ENCODE results near the gene NFIA.

DNA sequence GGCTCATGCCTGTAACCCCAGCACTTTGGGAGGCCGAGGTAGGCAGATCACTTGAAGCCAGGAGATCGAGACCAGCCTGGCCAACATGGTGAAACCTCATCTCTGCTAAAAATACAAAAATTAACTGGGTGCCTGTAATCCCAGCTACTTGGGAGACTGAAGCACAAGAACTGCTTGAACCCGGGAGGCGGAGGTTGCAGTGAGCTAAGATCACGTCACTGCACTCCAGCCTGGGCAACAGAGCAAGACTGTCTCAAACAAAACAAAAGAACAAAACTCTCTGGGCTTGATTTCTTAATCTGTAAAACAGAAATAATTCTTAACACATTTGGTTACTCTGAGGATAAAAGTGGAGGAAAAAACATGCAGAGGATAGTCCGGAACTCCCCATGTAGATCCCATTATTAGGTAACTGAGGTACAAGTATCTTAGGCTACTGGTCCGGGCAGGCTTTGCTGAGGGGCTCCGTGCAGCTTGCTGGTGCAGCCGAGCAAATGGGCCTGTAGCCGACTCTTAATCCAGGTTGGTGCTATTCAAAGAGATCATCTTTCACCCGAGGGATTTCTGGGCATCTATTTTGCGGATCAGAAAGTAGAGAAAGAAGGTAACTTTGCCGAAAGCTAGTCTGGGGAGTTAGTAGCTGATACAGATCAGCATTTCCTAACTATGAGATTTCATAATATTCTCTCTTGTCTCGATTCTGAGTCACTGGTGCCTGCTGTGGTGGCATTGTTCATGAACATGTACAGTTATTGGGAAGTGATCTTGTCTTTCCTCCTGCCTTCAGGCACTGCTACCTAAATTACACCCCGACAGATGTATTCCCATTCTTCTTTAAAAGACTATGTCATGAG, 56.8 kb downstream of the NFIA start:
- TF ChIP-seq, protein P1, sequence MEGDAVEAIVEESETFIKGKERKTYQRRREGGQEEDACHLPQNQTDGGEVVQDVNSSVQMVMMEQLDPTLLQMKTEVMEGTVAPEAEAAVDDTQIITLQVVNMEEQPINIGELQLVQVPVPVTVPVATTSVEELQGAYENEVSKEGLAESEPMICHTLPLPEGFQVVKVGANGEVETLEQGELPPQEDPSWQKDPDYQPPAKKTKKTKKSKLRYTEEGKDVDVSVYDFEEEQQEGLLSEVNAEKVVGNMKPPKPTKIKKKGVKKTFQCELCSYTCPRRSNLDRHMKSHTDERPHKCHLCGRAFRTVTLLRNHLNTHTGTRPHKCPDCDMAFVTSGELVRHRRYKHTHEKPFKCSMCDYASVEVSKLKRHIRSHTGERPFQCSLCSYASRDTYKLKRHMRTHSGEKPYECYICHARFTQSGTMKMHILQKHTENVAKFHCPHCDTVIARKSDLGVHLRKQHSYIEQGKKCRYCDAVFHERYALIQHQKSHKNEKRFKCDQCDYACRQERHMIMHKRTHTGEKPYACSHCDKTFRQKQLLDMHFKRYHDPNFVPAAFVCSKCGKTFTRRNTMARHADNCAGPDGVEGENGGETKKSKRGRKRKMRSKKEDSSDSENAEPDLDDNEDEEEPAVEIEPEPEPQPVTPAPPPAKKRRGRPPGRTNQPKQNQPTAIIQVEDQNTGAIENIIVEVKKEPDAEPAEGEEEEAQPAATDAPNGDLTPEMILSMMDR (IDR thresholded peaks at IDR 0.05), result no peak
- TF ChIP-seq POLR2A (IDR thresholded peaks at IDR 0.05) (no peak), POLR2AphosphoS5 (IDR thresholded peaks at IDR 0.05) (no peak)
